GM12878 (cell line): Measurements from ENCODE around the gene ZBTB21. TPM values are rescaled to one million over a fixed set of nuclear protein-coding genes. Genes with fewer than 3 reads are reported as not detected.

Experiments used
- ATAC-seq: fragments of 200-7000 bp; cut with Tn5 transposase; 3 replicates; pipeline ENCODE4 v1.9.1; 2020; ENCODE audit warnings: mild to moderate bottlenecking, moderate library complexity
- BruUV-seq: library from RNA; stranded (reverse); fragments of 400-500 nt; replicated peaks from 2 replicates; lab custom pipeline; 2021; lab: Mats Ljungman, UMichigan
- CTCF ChIA-PET: fragments of 300-600 bp; sonication (Branson Sonifier 250); formaldehyde crosslinking; extraction: SDS; loops from one replicate; lab custom pipeline; 2021; ENCODE audit warnings: inconsistent platforms; lab: Yijun Ruan, JAX
- POLR2A ChIA-PET: fragments of 350-600 bp; formaldehyde crosslinking; extraction: SDS; loops from one replicate; lab custom pipeline; 2021; ENCODE audit warnings: inconsistent platforms; lab: Charles Lee
- RAD21 ChIA-PET: fragments of 300-600 bp; sonication (Branson Sonifier 250); formaldehyde crosslinking; loops from one replicate; lab custom pipeline; 2023; ENCODE audit warnings: antibody characterized with exemption; ENCODE audit not compliant: unreplicated experiment; lab: Charles Lee
- SMC1A ChIA-PET: fragments of 300-600 bp; sonication (Branson Sonifier 250); formaldehyde crosslinking; loops from one replicate; lab custom pipeline; 2023; ENCODE audit not compliant: unreplicated experiment, uncharacterized antibody; lab: Charles Lee
- DNase-seq: peaks from one replicate; pipeline ENCODE4 v3.0.0-alpha.2; 2011; ENCODE audit warnings: low read depth, low spot score
- FAIRE-seq: peaks from 3 replicates; lab custom pipeline; 2011; peaks lifted over from hg19 to GRCh38; lab: Jason Lieb, UNC
- H2AFZ ChIP-seq: 2 replicates; pipeline ENCODE4 v1.6.0; 2011; ENCODE audit warnings: low read depth, low read length, control low read depth; ENCODE audit not compliant: control insufficient read depth
- H3K27ac ChIP-seq: 2 replicates; pipeline ENCODE4 v1.5.1; 2011; ENCODE audit warnings: control low read depth; ENCODE audit not compliant: control insufficient read depth, insufficient read depth
- H3K27me3 ChIP-seq, 2 experiments: replicated peaks in 1 of 2; 2 replicates each; pipeline versions ENCODE4 v1.6.0 to v1.6.1; 2011; ENCODE audit warnings: low read length in 1 of 2; ENCODE audit not compliant: control insufficient read depth in 2 of 2, insufficient read depth in 2 of 2
- H3K36me3 ChIP-seq, 2 experiments: 2 replicates each; pipeline ENCODE4 v1.5.1; 2011; ENCODE audit warnings: low read length in 1 of 2; ENCODE audit not compliant: control insufficient read depth in 2 of 2, insufficient read depth in 2 of 2
- H3K4me1 ChIP-seq: 2 replicates; pipeline ENCODE4 v1.6.1; 2011; ENCODE audit warnings: mild to moderate bottlenecking, low read length, moderate library complexity, mixed read lengths; ENCODE audit not compliant: control insufficient read depth, insufficient read depth
- H3K4me2 ChIP-seq: 2 replicates; pipeline ENCODE4 v1.6.0; 2011; ENCODE audit warnings: control low read depth; ENCODE audit not compliant: control insufficient read depth, insufficient read depth
- H3K4me3 ChIP-seq: fragments of 200-600 bp; sonication (generic); 2 replicates; pipeline ENCODE4 v1.5.1; 2016
- H3K79me2 ChIP-seq: 2 replicates; pipeline ENCODE4 v1.6.0; 2011; ENCODE audit warnings: low read length; ENCODE audit not compliant: control insufficient read depth, insufficient read depth
- H3K9ac ChIP-seq: 2 replicates; pipeline ENCODE4 v1.8.0; 2011; ENCODE audit warnings: low read length, control low read depth, mixed read lengths; ENCODE audit not compliant: control insufficient read depth, insufficient read depth
- H3K9me3 ChIP-seq: replicated peaks from 3 replicates; pipeline ENCODE4 v1.5.1; 2011; ENCODE audit warnings: mild to moderate bottlenecking, low read length; ENCODE audit not compliant: control insufficient read depth, insufficient read depth
- H4K20me1 ChIP-seq: 2 replicates; pipeline ENCODE4 v1.6.0; 2011; ENCODE audit not compliant: control insufficient read depth, insufficient read depth
- ATF3 ChIP-seq: IDR thresholded peaks from 2 replicates; pipeline ENCODE4 v1.6.1; 2011; ENCODE audit warnings: low read depth, mild to moderate bottlenecking, low read length, moderate library complexity, borderline replicate concordance; ENCODE audit errors: extremely low read depth
- BRCA1 ChIP-seq: IDR thresholded peaks from 2 replicates; pipeline ENCODE4 v1.6.1; 2011; ENCODE audit warnings: low read depth, low read length, improper control_type of control experiment
- CBX3 ChIP-seq: fragments of 200-600 bp; sonication (generic); IDR thresholded peaks from 2 replicates; pipeline ENCODE4 v1.6.1; 2016; ENCODE audit warnings: low read depth, borderline replicate concordance
- SMAD1 ChIP-seq: fragments of 450-650 bp; IDR thresholded peaks from 2 replicates; pipeline ENCODE4 v1.6.1; 2018; ENCODE audit warnings: mild to moderate bottlenecking, low read depth; ENCODE audit not compliant: partially characterized antibody
- SUPT20H ChIP-seq: IDR thresholded peaks from 2 replicates; pipeline ENCODE4 v1.6.1; 2011; ENCODE audit warnings: low read depth, mild to moderate bottlenecking, low read length, moderate library complexity, borderline replicate concordance; ENCODE audit not compliant: control insufficient read depth
- SUZ12 ChIP-seq: fragments of 200-600 bp; sonication (generic); IDR thresholded peaks from one replicate; pipeline ENCODE4 v1.6.1; 2018; ENCODE audit warnings: antibody characterized with exemption, mild to moderate bottlenecking; ENCODE audit not compliant: unreplicated experiment
- TARDBP ChIP-seq: IDR thresholded peaks from 2 replicates; pipeline ENCODE4 v1.6.1; 2016; ENCODE audit warnings: borderline replicate concordance
- TCF3 ChIP-seq: IDR thresholded peaks from 2 replicates; pipeline ENCODE4 v1.6.1; 2012; ENCODE audit warnings: low read depth, mild to moderate bottlenecking, low read length, borderline replicate concordance; ENCODE audit not compliant: insufficient read depth
- ZNF384 ChIP-seq: IDR thresholded peaks from 2 replicates; pipeline ENCODE4 v1.6.1; 2012; ENCODE audit warnings: low read depth, mild to moderate bottlenecking, low read length, improper control_type of control experiment, borderline replicate concordance
- WGBS: methylation state at CpG from one replicate; pipeline ENCODE4 v1.1.6; 2016; ENCODE audit warnings: low lambda C conversion rate; ENCODE audit not compliant: insufficient replicate concordance, insufficient coverage; ENCODE audit errors: missing lambda C conversion rate; 5-methylcytosine and 5-hydroxymethylcytosine counted together
- in situ Hi-C: fragments of 300-500 bp; cut with MboI; formaldehyde crosslinking; loops from 9 replicates; pipeline ENCODE4 v1.14.3; 2018; ENCODE audit warnings: mixed read lengths
- intact Hi-C: fragments of 100-400 bp; cut with micrococcal nuclease; formaldehyde crosslinking; loops from one replicate; pipeline ENCODE4 v1.14.2; 2022; ENCODE audit not compliant: unreplicated experiment
- polyA plus RNA-seq, 11 experiments: library from polyadenylated mRNA; depleted of rRNA in 4 of 11; unstranded in 6 of 11; stranded (reverse) in 5 of 11; fragments of >200 nt; fragmentation: Nextera tagmentation in 4 of 11; fragmentation: Illumina TruSeq in 1 of 11; extraction: Ambion mirVana in 4 of 11; extraction: Trizol in 1 of 11; gene quantifications; 1 replicate in 1 of 11; 2 replicates in 10 of 11; pipeline versions ENCODE4 v1.2.1 to v1.2.3, GENCODE V29; 2011 to 2016; ENCODE audit warnings: inconsistent platforms in 2 of 11, missing spikeins in 2 of 11, low read depth in 1 of 11
- total RNA-seq, 4 experiments: library from RNA; depleted of rRNA in 3 of 4; stranded (reverse); fragments of >200 nt in 3 of 4; fragmentation: Illumina TruSeq in 1 of 4; extraction: Trizol in 1 of 4; gene quantifications; 2 replicates each; pipeline versions ENCODE4 v1.2.1 to v1.2.3, GENCODE V29; 2013 to 2021

ZBTB21 gene
- total and polyA plus RNA-seq, 10 of the 15 experiments (the other 5 are each of a cell fraction or from before 2014, with no cell fraction given) = 1.8 to 21.6 (median 10.6) TPM

GRCh38 chr21:42022091-42022430 is 11.9 kb upstream of the ZBTB21 start (continued):
- TF ChIP-seq ATF3 = no peak
- TF ChIP-seq SUPT20H = no peak
- TF ChIP-seq SMAD1 = no peak
- TF ChIP-seq BRCA1 = no peak
- no peak for TF ChIP-seq TARDBP

GRCh38 chr21:42021371-42022090 is 11.4 kb upstream of the ZBTB21 start:
- Histone ChIP-seq H3K9ac (no peak overlapping the region), H2AFZ (no peak overlapping the region), H3K4me2 (no peak overlapping the region), H3K4me1 (no peaks in the 10 kb centered on the region), H4K20me1 (no peaks in the 10 kb centered on the region), H3K4me3 (no peak overlapping the region), H3K27ac (no peak overlapping the region), H3K9me3 (no peaks in the 10 kb centered on the region), H3K79me2 (no peaks in the 10 kb centered on the region), H3K27me3 (no peaks in the 10 kb centered on the region; a peak in 1 of 4 replicates), H3K36me3 (no peaks in the 10 kb centered on the region)
- no TSS peak for BruUV-seq
- SMC1A ChIA-PET = interaction anchor here (1.4 kb wide), 1 partner anchor 10 kb away, joined by 3 read pairs; no protein-coding TSS in a partner anchor
- no peak for DNase-seq
- POLR2A ChIA-PET = no interaction called here
- WGBS = 55% methylated on average over 20 of the region's 20 CpGs
- CTCF ChIA-PET = interaction anchor here (1.3 kb wide), 1 partner anchor 8 kb away, joined by 4 read pairs; no protein-coding TSS in a partner anchor
- intact Hi-C loops = no loop called here
- RAD21 ChIA-PET = no interaction called here
- no peak for ATAC-seq
- no peak for FAIRE-seq
- in situ Hi-C loops = no loop called here
- TF ChIP-seq CBX3 (no peak), SUZ12 (no peak), TCF3 (no peak), ZNF384 (no peak)
- TF ChIP-seq, all 136 proteins: peak for 0
